H1 (cell line): Measurements from ENCODE around the gene PDXP. TPM values are rescaled to one million over a fixed set of nuclear protein-coding genes. Genes with fewer than 3 reads are reported as not detected.

ENCODE experiments used
- ASH2L ChIP-seq: fragments of 200-600, 300-600 bp; sonication (generic); IDR thresholded peaks from one replicate; pipeline ENCODE4 v1.7.1; 2017; ENCODE audit warnings: low read length
- CBX8 ChIP-seq: fragments of 300-800, 300-1000 bp; sonication (generic); IDR thresholded peaks from 2 replicates; pipeline ENCODE4 v1.7.1; 2016; ENCODE audit warnings: low read depth, low read length, borderline replicate concordance
- CREB1 ChIP-seq: IDR thresholded peaks from 2 replicates; pipeline ENCODE4 v1.6.1; 2012; ENCODE audit warnings: inconsistent platforms
- JUND ChIP-seq: IDR thresholded peaks from 2 replicates; pipeline ENCODE4 v1.6.1; 2011; ENCODE audit warnings: mild to moderate bottlenecking, improper control_type of control experiment, low read length
- POLR2A ChIP-seq, 2 experiments: IDR thresholded peaks; 1 replicate in 1 of 2; 2 replicates in 1 of 2; pipeline ENCODE4 v1.6.1; 2011; ENCODE audit warnings: low read depth in 2 of 2, low read length in 2 of 2, mild to moderate bottlenecking in 2 of 2; ENCODE audit errors: control extremely low read depth in 1 of 2
- TAF1 ChIP-seq: IDR thresholded peaks from 2 replicates; pipeline ENCODE4 v1.6.1; 2011; ENCODE audit warnings: mild to moderate bottlenecking, low read depth, low read length
- polyA plus RNA-seq, 7 experiments: library from polyadenylated mRNA; depleted of rRNA in 3 of 7; stranded (reverse) in 5 of 7; unstranded in 2 of 7; fragments of >200 nt in 5 of 7; fragments of 200-250 nt in 2 of 7; gene quantifications; 1 replicate in 5 of 7; 2 replicates in 1 of 7; 4 replicates in 1 of 7; pipeline versions ENCODE4 v1.2.1 to v1.2.3, GENCODE V29; 2011 to 2013; ENCODE audit warnings: missing spikeins in 2 of 7, mixed read lengths in 2 of 7
- total RNA-seq: library from RNA; stranded (reverse); fragmentation: NEBNext Ultra II Directional; extraction: Animal tissue kit (Norgen Biotek cat#: 25700); gene quantifications from 2 replicates; pipeline ENCODE4 v1.2.1, GENCODE V29; 2021
- TF ChIP-seq, protein P1 (sequence below): IDR thresholded peaks from 2 replicates; pipeline ENCODE4 v1.6.1; 2012; ENCODE audit warnings: low read length, inconsistent platforms
- TF ChIP-seq, protein P2 (sequence below): fragments of 300-600 bp; sonication (generic); IDR thresholded peaks from 2 replicates; pipeline ENCODE4 v1.7.1; 2012; ENCODE audit warnings: low read length, moderate library complexity, mild to moderate bottlenecking, inconsistent platforms; ENCODE audit not compliant: insufficient replicate concordance

The PDXP gene
- total and polyA plus RNA-seq, 2 of the 8 experiments (the other 6 are each of a cell fraction or from before 2014, with no cell fraction given): 36.6 to 67.7 TPM

DNA sequence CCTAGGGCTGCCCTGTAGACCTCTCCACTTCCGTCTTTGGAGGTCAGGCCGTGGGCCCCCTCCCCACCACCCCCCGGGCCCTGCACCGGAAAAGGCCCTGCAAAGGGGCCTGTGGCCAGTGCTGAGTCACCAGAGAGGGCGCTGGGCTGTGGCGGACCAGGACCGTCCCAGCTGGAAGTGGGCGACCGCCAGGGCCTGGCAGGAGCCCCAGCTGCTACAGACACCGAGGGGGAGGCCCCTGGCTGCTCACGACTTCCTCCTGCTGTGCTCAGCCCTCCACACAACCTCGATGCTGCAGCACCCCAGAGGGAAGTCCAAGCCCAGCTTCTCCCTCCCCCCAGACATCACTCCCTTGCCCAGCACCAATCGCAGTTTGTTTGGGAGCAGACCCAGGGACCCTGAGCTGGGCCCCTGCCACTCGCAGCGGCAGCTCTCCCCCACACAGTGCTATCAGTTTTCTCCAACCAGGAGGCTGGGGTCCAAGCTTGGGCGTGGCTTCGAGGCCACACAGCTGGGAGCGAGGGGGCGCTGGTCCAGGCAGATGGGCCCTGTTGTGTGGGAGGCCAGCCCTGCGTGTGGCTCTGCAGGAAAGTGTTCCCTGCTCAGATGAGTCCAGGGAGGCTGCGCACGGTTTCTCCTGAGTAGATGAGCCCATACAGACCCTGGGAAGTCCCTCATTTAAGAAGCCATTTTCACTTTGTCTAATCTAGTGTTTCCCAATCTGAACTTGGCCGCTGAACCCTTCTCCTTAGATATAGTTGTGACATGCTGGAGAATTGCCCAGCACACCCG is 24.7 kb upstream of the PDXP start (continued):
- TF ChIP-seq, protein P1, sequence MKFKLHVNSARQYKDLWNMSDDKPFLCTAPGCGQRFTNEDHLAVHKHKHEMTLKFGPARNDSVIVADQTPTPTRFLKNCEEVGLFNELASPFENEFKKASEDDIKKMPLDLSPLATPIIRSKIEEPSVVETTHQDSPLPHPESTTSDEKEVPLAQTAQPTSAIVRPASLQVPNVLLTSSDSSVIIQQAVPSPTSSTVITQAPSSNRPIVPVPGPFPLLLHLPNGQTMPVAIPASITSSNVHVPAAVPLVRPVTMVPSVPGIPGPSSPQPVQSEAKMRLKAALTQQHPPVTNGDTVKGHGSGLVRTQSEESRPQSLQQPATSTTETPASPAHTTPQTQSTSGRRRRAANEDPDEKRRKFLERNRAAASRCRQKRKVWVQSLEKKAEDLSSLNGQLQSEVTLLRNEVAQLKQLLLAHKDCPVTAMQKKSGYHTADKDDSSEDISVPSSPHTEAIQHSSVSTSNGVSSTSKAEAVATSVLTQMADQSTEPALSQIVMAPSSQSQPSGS: 0 out of 2 replicates have a peak, but pooled peaks have one; percentile 21
- peak; percentile 31 for TF ChIP-seq ASH2L
- TF ChIP-seq, protein P2, sequence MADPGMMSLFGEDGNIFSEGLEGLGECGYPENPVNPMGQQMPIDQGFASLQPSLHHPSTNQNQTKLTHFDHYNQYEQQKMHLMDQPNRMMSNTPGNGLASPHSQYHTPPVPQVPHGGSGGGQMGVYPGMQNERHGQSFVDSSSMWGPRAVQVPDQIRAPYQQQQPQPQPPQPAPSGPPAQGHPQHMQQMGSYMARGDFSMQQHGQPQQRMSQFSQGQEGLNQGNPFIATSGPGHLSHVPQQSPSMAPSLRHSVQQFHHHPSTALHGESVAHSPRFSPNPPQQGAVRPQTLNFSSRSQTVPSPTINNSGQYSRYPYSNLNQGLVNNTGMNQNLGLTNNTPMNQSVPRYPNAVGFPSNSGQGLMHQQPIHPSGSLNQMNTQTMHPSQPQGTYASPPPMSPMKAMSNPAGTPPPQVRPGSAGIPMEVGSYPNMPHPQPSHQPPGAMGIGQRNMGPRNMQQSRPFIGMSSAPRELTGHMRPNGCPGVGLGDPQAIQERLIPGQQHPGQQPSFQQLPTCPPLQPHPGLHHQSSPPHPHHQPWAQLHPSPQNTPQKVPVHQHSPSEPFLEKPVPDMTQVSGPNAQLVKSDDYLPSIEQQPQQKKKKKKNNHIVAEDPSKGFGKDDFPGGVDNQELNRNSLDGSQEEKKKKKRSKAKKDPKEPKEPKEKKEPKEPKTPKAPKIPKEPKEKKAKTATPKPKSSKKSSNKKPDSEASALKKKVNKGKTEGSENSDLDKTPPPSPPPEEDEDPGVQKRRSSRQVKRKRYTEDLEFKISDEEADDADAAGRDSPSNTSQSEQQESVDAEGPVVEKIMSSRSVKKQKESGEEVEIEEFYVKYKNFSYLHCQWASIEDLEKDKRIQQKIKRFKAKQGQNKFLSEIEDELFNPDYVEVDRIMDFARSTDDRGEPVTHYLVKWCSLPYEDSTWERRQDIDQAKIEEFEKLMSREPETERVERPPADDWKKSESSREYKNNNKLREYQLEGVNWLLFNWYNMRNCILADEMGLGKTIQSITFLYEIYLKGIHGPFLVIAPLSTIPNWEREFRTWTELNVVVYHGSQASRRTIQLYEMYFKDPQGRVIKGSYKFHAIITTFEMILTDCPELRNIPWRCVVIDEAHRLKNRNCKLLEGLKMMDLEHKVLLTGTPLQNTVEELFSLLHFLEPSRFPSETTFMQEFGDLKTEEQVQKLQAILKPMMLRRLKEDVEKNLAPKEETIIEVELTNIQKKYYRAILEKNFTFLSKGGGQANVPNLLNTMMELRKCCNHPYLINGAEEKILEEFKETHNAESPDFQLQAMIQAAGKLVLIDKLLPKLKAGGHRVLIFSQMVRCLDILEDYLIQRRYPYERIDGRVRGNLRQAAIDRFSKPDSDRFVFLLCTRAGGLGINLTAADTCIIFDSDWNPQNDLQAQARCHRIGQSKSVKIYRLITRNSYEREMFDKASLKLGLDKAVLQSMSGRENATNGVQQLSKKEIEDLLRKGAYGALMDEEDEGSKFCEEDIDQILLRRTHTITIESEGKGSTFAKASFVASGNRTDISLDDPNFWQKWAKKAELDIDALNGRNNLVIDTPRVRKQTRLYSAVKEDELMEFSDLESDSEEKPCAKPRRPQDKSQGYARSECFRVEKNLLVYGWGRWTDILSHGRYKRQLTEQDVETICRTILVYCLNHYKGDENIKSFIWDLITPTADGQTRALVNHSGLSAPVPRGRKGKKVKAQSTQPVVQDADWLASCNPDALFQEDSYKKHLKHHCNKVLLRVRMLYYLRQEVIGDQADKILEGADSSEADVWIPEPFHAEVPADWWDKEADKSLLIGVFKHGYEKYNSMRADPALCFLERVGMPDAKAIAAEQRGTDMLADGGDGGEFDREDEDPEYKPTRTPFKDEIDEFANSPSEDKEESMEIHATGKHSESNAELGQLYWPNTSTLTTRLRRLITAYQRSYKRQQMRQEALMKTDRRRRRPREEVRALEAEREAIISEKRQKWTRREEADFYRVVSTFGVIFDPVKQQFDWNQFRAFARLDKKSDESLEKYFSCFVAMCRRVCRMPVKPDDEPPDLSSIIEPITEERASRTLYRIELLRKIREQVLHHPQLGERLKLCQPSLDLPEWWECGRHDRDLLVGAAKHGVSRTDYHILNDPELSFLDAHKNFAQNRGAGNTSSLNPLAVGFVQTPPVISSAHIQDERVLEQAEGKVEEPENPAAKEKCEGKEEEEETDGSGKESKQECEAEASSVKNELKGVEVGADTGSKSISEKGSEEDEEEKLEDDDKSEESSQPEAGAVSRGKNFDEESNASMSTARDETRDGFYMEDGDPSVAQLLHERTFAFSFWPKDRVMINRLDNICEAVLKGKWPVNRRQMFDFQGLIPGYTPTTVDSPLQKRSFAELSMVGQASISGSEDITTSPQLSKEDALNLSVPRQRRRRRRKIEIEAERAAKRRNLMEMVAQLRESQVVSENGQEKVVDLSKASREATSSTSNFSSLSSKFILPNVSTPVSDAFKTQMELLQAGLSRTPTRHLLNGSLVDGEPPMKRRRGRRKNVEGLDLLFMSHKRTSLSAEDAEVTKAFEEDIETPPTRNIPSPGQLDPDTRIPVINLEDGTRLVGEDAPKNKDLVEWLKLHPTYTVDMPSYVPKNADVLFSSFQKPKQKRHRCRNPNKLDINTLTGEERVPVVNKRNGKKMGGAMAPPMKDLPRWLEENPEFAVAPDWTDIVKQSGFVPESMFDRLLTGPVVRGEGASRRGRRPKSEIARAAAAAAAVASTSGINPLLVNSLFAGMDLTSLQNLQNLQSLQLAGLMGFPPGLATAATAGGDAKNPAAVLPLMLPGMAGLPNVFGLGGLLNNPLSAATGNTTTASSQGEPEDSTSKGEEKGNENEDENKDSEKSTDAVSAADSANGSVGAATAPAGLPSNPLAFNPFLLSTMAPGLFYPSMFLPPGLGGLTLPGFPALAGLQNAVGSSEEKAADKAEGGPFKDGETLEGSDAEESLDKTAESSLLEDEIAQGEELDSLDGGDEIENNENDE: no peak
- peak; percentile 12; the same call in 1 of the 2 replicates for TF ChIP-seq CREB1
- TF ChIP-seq JUND: 0 out of 2 replicates have a peak, but pooled peaks have one; percentile 20
- TF ChIP-seq POLR2A (IDR thresholded peaks at IDR 0.05; ENCODE audit: control extremely low read depth in 1 of 2, low read depth in 2 of 2, low read length in 2 of 2): peak in 1 of 2 experiments; percentile 48; a peak in 2 of 3 replicates
- peak; percentile 24; the same call in 1 of the 2 replicates for TF ChIP-seq TAF1
- no peak for TF ChIP-seq CBX8
